SU-DHL-6 (cell line): Measurements from ENCODE around the gene CPED1.

Experiments used
- H2AFZ ChIP-seq: fragments of 200-600 bp; sonication (generic); 2 replicates; pipeline ENCODE4 v1.6.1; 2014; ENCODE audit warnings: low read depth, mild to moderate bottlenecking, moderate library complexity, mixed read lengths, antibody characterized with exemption, low read length; ENCODE audit not compliant: severe bottlenecking
- H3F3A ChIP-seq: fragments of 200-600 bp; shearing (Covaris generic); 2 replicates; pipeline ENCODE4 v1.6.0; 2016; ENCODE audit warnings: antibody characterized with exemption, mild to moderate bottlenecking; ENCODE audit not compliant: insufficient read depth
- H3K27ac ChIP-seq: fragments of 200-600 bp; sonication (generic); 2 replicates; pipeline ENCODE4 v1.5.1; 2016; ENCODE audit warnings: low read depth, mild to moderate bottlenecking, low read length, moderate library complexity, mixed read lengths
- H3K27me3 ChIP-seq: fragments of 200-600 bp; sonication (generic), shearing (Covaris generic); 2 replicates; pipeline ENCODE4 v1.6.0; 2014; ENCODE audit warnings: mild to moderate bottlenecking, low read length
- H3K36me3 ChIP-seq: fragments of 200-600 bp; sonication (generic); 2 replicates; pipeline ENCODE4 v1.6.1; 2014; ENCODE audit warnings: mild to moderate bottlenecking, low read length, mixed read lengths
- H3K4me2 ChIP-seq: fragments of 300-600, 200-600 bp; shearing (Covaris generic), sonication (generic); 2 replicates; pipeline ENCODE4 v1.6.0; 2014; ENCODE audit warnings: low read length, low read depth, mild to moderate bottlenecking; ENCODE audit not compliant: poor library complexity, severe bottlenecking
- H3K4me3 ChIP-seq: fragments of 200-600 bp; sonication (generic); 2 replicates; pipeline ENCODE4 v1.5.1; 2014; ENCODE audit warnings: antibody characterized with exemption, low read length, mild to moderate bottlenecking, mixed read lengths; ENCODE audit not compliant: insufficient read depth, poor library complexity, severe bottlenecking
- H3K79me2 ChIP-seq: fragments of 200-600 bp; sonication (generic); 2 replicates; pipeline ENCODE4 v1.6.1; 2014; ENCODE audit warnings: mild to moderate bottlenecking, low read length, moderate library complexity; ENCODE audit not compliant: insufficient read depth
- H3K9ac ChIP-seq: fragments of 200-600 bp; sonication (generic); 2 replicates; pipeline ENCODE4 v1.7.0; 2014; ENCODE audit warnings: mild to moderate bottlenecking, low read length
- H3K9me2 ChIP-seq: fragments of 200-600 bp; sonication (generic); replicated peaks from 2 replicates; pipeline ENCODE4 v1.6.1; 2014; ENCODE audit warnings: low read length; ENCODE audit not compliant: insufficient read depth
- H3K9me3 ChIP-seq: fragments of 200-600 bp; sonication (generic); 2 replicates; pipeline ENCODE4 v1.6.1; 2014; ENCODE audit warnings: low read length, mixed read lengths; ENCODE audit not compliant: insufficient read depth
- H4K20me1 ChIP-seq: fragments of 200-600 bp; sonication (generic); 2 replicates; pipeline ENCODE4 v1.6.1; 2014; ENCODE audit warnings: low read depth, mild to moderate bottlenecking, antibody characterized with exemption, low read length, moderate library complexity, mixed read lengths
- CTCF ChIP-seq: fragments of 200-600 bp; sonication (generic); IDR thresholded peaks from one replicate; pipeline ENCODE4 v1.5.1; 2017; ENCODE audit warnings: antibody characterized with exemption, mild to moderate bottlenecking, low read length, moderate library complexity; ENCODE audit not compliant: insufficient read depth, poor library complexity, severe bottlenecking
- EZH2phosphoT487 ChIP-seq: fragments of 200-600 bp; sonication (generic), shearing (Covaris generic); conservative IDR thresholded peaks from 2 replicates; pipeline ENCODE4 v1.6.1; 2018; ENCODE audit warnings: mild to moderate bottlenecking, antibody characterized with exemption, low read length, moderate library complexity, mixed read lengths

The CPED1 gene

DNA sequence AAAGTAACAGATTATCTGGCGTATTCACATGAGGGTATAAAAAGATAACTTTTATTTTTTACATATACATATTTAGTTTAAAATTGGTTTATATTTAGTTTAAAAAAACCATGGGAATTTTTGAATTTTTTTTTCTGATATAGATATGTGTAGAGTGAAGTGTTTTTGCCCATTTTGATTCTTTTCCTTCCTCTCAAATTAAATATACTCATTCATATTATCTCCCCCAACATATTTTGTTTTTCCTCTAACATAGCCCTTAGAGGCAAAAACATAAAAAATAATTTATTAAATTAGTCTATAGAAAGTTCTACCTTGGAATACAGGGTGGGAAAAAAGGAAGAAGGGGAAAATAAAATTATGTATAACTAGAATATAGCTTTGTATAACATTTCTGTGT, 137.7 kb downstream of the CPED1 start:
- Histone ChIP-seq H4K20me1 (no peaks in the 10 kb centered on the region), H3K27me3 (no peaks in the 10 kb centered on the region), H3K9me2 (no peaks in the 10 kb centered on the region), H3F3A (no peaks in the 10 kb centered on the region), H3K79me2 (no peaks in the 10 kb centered on the region), H3K9me3 (no peaks in the 10 kb centered on the region), H2AFZ (no peak overlapping the region), H3K4me2 (no peak overlapping the region), H3K36me3 (no peaks in the 10 kb centered on the region), H3K4me3 (no peak overlapping the region), H3K9ac (no peak overlapping the region), H3K27ac (no peak overlapping the region)
- TF ChIP-seq CTCF, result no peak
- no peak for TF ChIP-seq EZH2phosphoT487

DNA sequence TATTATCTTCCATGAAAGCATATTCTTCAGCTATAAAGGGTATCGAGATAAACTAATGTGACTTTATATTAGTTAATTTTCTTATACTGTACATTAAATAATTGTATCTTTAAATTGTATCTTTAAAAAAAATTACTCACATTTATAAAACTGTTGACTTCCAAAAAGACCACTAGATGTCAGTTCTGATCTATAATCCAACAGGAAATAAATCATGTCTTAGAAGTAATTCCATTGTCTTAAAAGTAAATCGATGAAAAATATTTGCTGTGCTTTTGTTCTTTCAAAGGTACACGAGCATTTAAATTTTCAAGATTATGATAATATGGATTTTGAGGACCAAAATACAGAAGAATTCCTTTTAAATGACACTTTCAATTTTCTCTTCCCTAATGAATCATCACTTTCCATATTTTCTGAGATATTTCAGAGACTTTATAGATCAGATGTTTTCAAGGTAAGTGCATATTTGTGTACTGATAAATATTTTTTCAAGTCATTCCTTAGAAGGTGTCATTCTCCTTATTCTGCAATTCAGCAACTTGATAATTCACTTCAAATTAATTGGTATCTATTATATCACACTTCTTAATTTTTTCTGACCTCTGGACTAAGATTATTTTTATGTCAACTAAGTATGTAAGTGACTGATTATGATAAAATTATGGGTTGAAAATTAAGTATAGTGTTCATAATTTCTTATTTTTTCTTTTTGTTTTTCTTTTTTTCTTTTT, 138.5 kb downstream of the CPED1 start:
- no peak overlapping the region for H3K4me2 ChIP-seq
- H2AFZ ChIP-seq, result no peak overlapping the region

GRCh38 chr7:121132940-121133339, 144.4 kb downstream of the CPED1 start:
- H3K9me3 ChIP-seq, result no peaks in the 10 kb centered on the region
- H3K27me3 ChIP-seq, result no peaks in the 10 kb centered on the region
- no peak overlapping the region for H3K27ac ChIP-seq
- no peak overlapping the region for H3K4me3 ChIP-seq
- H3F3A ChIP-seq, result no peaks in the 10 kb centered on the region
- no peaks in the 10 kb centered on the region for H4K20me1 ChIP-seq
- H3K9me2 ChIP-seq, result no peaks in the 10 kb centered on the region
- no peaks in the 10 kb centered on the region for H3K36me3 ChIP-seq
- no peak overlapping the region for H2AFZ ChIP-seq
- H3K79me2 ChIP-seq, result no peaks in the 10 kb centered on the region
- H3K4me2 ChIP-seq, result no peak overlapping the region
- TF ChIP-seq CTCF (no peak), EZH2phosphoT487 (no peak)
- H3K9ac ChIP-seq, result no peak overlapping the region

More for the DNA sequence above, 138.5 kb downstream of the CPED1 start:
- Histone ChIP-seq H3K9ac (no peak overlapping the region), H3K9me2 (no peaks in the 10 kb centered on the region), H3K36me3 (no peaks in the 10 kb centered on the region), H4K20me1 (no peaks in the 10 kb centered on the region), H3K4me3 (no peak overlapping the region), H3K27me3 (no peaks in the 10 kb centered on the region), H3F3A (no peaks in the 10 kb centered on the region), H3K9me3 (no peaks in the 10 kb centered on the region), H3K79me2 (no peaks in the 10 kb centered on the region), H3K27ac (no peak overlapping the region)
- TF ChIP-seq EZH2phosphoT487 (no peak), CTCF (no peak)
